HCT116 (cell line): ENCODE results near the gene CEP70. TPM values are rescaled to one million over a fixed set of nuclear protein-coding genes. Genes with fewer than 3 reads are reported as not detected.

Experiments used
- ATAC-seq: fragments of 200-7000 bp; cut with Tn5 transposase; 2 replicates; pipeline ENCODE4 v1.9.1; 2020; ENCODE audit warnings: mild to moderate bottlenecking, moderate library complexity
- BruUV-seq: library from RNA; stranded (reverse); fragments of 400-500 nt; replicated peaks from 2 replicates; lab custom pipeline; 2021; lab: Mats Ljungman, UMichigan
- CTCF ChIA-PET: fragments of 300-600 bp; sonication (Branson Sonifier 250); formaldehyde crosslinking; loops from one replicate; lab custom pipeline; 2021; ENCODE audit warnings: antibody characterized with exemption; lab: Charles Lee
- POLR2A ChIA-PET: fragments of 300-600, 350-600 bp; sonication (Branson Sonifier 250); formaldehyde crosslinking; loops from one replicate; lab custom pipeline; 2021; ENCODE audit warnings: antibody characterized with exemption; lab: Charles Lee
- RAD21 ChIA-PET, 2 experiments: fragments of 300-600 bp; sonication (Branson Sonifier 250); formaldehyde crosslinking; loops; one replicate each; lab custom pipeline; 2023; ENCODE audit warnings: low total read pairs in 2 of 2; ENCODE audit not compliant: uncharacterized antibody in 2 of 2, unreplicated experiment in 2 of 2, low non-redundant PET in 1 of 2; lab: Charles Lee
- DNase-seq: peaks from one replicate; pipeline ENCODE4 v3.0.0-alpha.2; 2010; ENCODE audit warnings: low read depth, low spot score
- H2AFZ ChIP-seq: fragments of 200-600 bp; shearing (Covaris generic), sonication (generic); 2 replicates; pipeline ENCODE4 v1.6.1; 2017; ENCODE audit warnings: low read depth, mixed run types, mixed read lengths, antibody characterized with exemption, low read length; ENCODE audit not compliant: poor library complexity, severe bottlenecking
- H3K27ac ChIP-seq: 2 replicates; pipeline ENCODE4 v1.5.1; 2012; ENCODE audit warnings: low read depth, low read length
- H3K27me3 ChIP-seq: fragments of 200-600 bp; sonication (generic); 2 replicates; pipeline ENCODE4 v1.6.1; 2016; ENCODE audit warnings: mixed run types, low read length, mixed read lengths; ENCODE audit not compliant: insufficient read depth
- H3K36me3 ChIP-seq, 2 experiments: fragments of 200-500 bp in 1 of 2; fragments of 200-600 bp in 1 of 2; sonication (Bioruptor generic) in 1 of 2; sonication (generic) in 1 of 2; 2 replicates each; pipeline versions ENCODE4 v1.5.1 to v1.6.1; 2014 to 2016; ENCODE audit warnings: low read length in 2 of 2, inconsistent platforms in 1 of 2, mixed read lengths in 1 of 2, mixed run types in 1 of 2; ENCODE audit not compliant: insufficient read depth in 2 of 2, control insufficient read depth in 1 of 2
- H3K4me1 ChIP-seq, 2 experiments: fragments of 200-600 bp in 1 of 2; sonication (generic) in 1 of 2; 2 replicates each; pipeline versions ENCODE4 v1.5.1 to v1.6.1; 2012 to 2017; ENCODE audit warnings: low read length in 2 of 2, inconsistent platforms in 1 of 2, mild to moderate bottlenecking in 1 of 2, mixed read lengths in 1 of 2, mixed run types in 1 of 2, moderate library complexity in 1 of 2; ENCODE audit not compliant: insufficient read depth in 2 of 2, control insufficient read depth in 1 of 2
- H3K4me2 ChIP-seq: fragments of 200-600 bp; sonication (generic); 2 replicates; pipeline ENCODE4 v1.6.1; 2017; ENCODE audit warnings: mixed run types, low read length, mixed read lengths
- H3K4me3 ChIP-seq, 2 experiments: fragments of 200-600 bp in 1 of 2; sonication (generic) in 1 of 2; replicated peaks in 1 of 2; 2 replicates each; pipeline ENCODE4 v1.5.1; 2011 to 2016; ENCODE audit warnings: low read length in 2 of 2, control low read depth in 1 of 2, low read depth in 1 of 2, mild to moderate bottlenecking in 1 of 2, mixed read lengths in 1 of 2, mixed run types in 1 of 2
- H3K79me2 ChIP-seq: fragments of 200-600 bp; sonication (generic); 2 replicates; pipeline ENCODE4 v1.6.1; 2017; ENCODE audit warnings: mild to moderate bottlenecking, mixed run types, low read length, moderate library complexity, mixed read lengths; ENCODE audit not compliant: insufficient read depth
- H3K9ac ChIP-seq: fragments of 200-600 bp; sonication (generic); 2 replicates; pipeline ENCODE4 v1.6.1; 2016; ENCODE audit warnings: low read length, mixed read lengths
- H3K9me2 ChIP-seq: fragments of 200-600 bp; sonication (generic), shearing (Covaris generic); 2 replicates; pipeline ENCODE4 v1.6.1; 2017; ENCODE audit warnings: mixed run types, mild to moderate bottlenecking, moderate library complexity; ENCODE audit not compliant: insufficient read depth
- H3K9me3 ChIP-seq, 2 experiments: fragments of 200-500 bp in 1 of 2; fragments of 200-600 bp in 1 of 2; sonication (Bioruptor generic) in 1 of 2; sonication (generic) in 1 of 2; 2 replicates each; pipeline ENCODE4 v1.6.1; 2014 to 2017; ENCODE audit warnings: low read length in 2 of 2, mixed read lengths in 2 of 2, inconsistent platforms in 1 of 2, low read depth in 1 of 2, mild to moderate bottlenecking in 1 of 2, mixed run types in 1 of 2, moderate library complexity in 1 of 2; ENCODE audit not compliant: control insufficient read depth in 1 of 2, insufficient read depth in 1 of 2
- H4K20me1 ChIP-seq: fragments of 200-600 bp; sonication (generic), shearing (Covaris generic); 2 replicates; pipeline ENCODE4 v1.6.1; 2017; ENCODE audit warnings: mixed run types, mild to moderate bottlenecking, moderate library complexity; ENCODE audit not compliant: insufficient read depth
- CBX3 ChIP-seq: IDR thresholded peaks from 2 replicates; pipeline ENCODE4 v1.6.1; 2012; ENCODE audit warnings: low read depth
- CEBPB ChIP-seq: IDR thresholded peaks from 2 replicates; pipeline ENCODE4 v1.6.1; 2012; ENCODE audit warnings: low read depth
- EZH2 ChIP-seq: fragments of 200-600 bp; sonication (generic); IDR thresholded peaks from 2 replicates; pipeline ENCODE4 v1.6.1; 2017; ENCODE audit warnings: antibody characterized with exemption, mixed run types
- EZH2phosphoT487 ChIP-seq: fragments of 200-600 bp; IDR thresholded peaks from 2 replicates; pipeline ENCODE4 v1.6.1; 2018; ENCODE audit warnings: antibody characterized with exemption, borderline replicate concordance
- POLR2A ChIP-seq: IDR thresholded peaks from 2 replicates; pipeline ENCODE4 v1.7.0; 2011; ENCODE audit warnings: borderline replicate concordance; ENCODE audit not compliant: insufficient read depth, insufficient read length; ENCODE audit errors: extremely low read depth
- POLR2AphosphoS5 ChIP-seq: IDR thresholded peaks from 2 replicates; pipeline ENCODE4 v1.6.1; 2011; ENCODE audit warnings: mild to moderate bottlenecking, low read depth, low read length, moderate library complexity
- RAD21 ChIP-seq: IDR thresholded peaks from 2 replicates; pipeline ENCODE4 v1.6.1; 2012; ENCODE audit warnings: low read depth, mild to moderate bottlenecking
- SRF ChIP-seq: IDR thresholded peaks from 2 replicates; pipeline ENCODE4 v1.6.1; 2012; ENCODE audit warnings: low read depth
- ZFX ChIP-seq: fragments of 450-650 bp; IDR thresholded peaks from 2 replicates; pipeline ENCODE4 v1.6.1; 2017
- ZNF274 ChIP-seq: fragments of 200-500 bp; sonication (Bioruptor generic); IDR thresholded peaks from 2 replicates; pipeline ENCODE4 v1.6.1; 2014; ENCODE audit warnings: mild to moderate bottlenecking, low read depth, low read length, inconsistent platforms
- intact Hi-C: fragments of 100-400 bp; cut with micrococcal nuclease; formaldehyde crosslinking; loops from 2 replicates; pipeline ENCODE4 v1.10.0; 2022
- total RNA-seq: library from RNA; stranded (reverse); gene quantifications from one replicate; pipeline ENCODE4 v1.2.1, GENCODE V29; 2021; ENCODE audit not compliant: unreplicated experiment
- TF ChIP-seq, protein P1 (sequence below): IDR thresholded peaks from 2 replicates; pipeline ENCODE4 v1.6.1; 2012; ENCODE audit warnings: low read depth
- TF ChIP-seq, protein P2 (sequence below), 3 experiments: fragments of 200-600 bp in 1 of 3; sonication (generic) in 1 of 3; IDR thresholded peaks in 2 of 3; conservative IDR thresholded peaks in 1 of 3; 2 replicates each; pipeline ENCODE4 v1.5.1; 2012 to 2017; ENCODE audit warnings: low read depth in 2 of 3, low read length in 2 of 3, antibody characterized with exemption in 1 of 3, borderline replicate concordance in 1 of 3, control low read depth in 1 of 3, mild to moderate bottlenecking in 1 of 3, mixed read lengths in 1 of 3, mixed run types in 1 of 3, moderate library complexity in 1 of 3; ENCODE audit not compliant: insufficient read depth in 1 of 3
- TF ChIP-seq, protein P3 (sequence below): IDR thresholded peaks from 2 replicates; pipeline ENCODE4 v1.6.1; 2011; ENCODE audit warnings: mild to moderate bottlenecking, low read length, moderate library complexity; ENCODE audit not compliant: insufficient replicate concordance; ENCODE audit errors: extremely low read depth

CEP70 gene
- total RNA-seq, 1 experiment from 2014 or later, result 38.7 TPM

DNA sequence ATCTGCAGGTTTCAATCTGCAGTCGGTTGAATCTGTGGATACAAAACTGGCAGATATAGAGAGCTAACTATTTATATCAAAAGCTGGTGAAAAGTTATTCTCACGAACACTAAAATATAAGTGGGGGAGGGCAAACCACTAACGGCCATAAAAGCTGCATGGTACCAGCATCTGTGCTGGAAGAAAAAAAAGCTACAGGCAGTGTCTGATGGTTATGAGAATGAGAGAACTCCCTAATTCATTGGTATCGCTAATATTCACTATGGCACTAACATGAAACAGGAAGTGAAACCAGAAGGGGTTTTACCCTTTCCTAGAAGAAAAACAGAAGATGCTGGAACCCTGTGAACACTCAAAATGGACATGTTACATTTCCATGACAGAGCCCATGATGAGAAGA, 15.9 kb downstream of the CEP70 start:
- no peak for ATAC-seq
- H3K36me3 ChIP-seq, result 0 out of 4 replicates have a peak, but pooled peaks cover 0 to 5% of the 10 kb centered on the region in 2 experiments
- no peak for TF ChIP-seq EZH2
- no peak for TF ChIP-seq SRF
- TF ChIP-seq, protein P1, sequence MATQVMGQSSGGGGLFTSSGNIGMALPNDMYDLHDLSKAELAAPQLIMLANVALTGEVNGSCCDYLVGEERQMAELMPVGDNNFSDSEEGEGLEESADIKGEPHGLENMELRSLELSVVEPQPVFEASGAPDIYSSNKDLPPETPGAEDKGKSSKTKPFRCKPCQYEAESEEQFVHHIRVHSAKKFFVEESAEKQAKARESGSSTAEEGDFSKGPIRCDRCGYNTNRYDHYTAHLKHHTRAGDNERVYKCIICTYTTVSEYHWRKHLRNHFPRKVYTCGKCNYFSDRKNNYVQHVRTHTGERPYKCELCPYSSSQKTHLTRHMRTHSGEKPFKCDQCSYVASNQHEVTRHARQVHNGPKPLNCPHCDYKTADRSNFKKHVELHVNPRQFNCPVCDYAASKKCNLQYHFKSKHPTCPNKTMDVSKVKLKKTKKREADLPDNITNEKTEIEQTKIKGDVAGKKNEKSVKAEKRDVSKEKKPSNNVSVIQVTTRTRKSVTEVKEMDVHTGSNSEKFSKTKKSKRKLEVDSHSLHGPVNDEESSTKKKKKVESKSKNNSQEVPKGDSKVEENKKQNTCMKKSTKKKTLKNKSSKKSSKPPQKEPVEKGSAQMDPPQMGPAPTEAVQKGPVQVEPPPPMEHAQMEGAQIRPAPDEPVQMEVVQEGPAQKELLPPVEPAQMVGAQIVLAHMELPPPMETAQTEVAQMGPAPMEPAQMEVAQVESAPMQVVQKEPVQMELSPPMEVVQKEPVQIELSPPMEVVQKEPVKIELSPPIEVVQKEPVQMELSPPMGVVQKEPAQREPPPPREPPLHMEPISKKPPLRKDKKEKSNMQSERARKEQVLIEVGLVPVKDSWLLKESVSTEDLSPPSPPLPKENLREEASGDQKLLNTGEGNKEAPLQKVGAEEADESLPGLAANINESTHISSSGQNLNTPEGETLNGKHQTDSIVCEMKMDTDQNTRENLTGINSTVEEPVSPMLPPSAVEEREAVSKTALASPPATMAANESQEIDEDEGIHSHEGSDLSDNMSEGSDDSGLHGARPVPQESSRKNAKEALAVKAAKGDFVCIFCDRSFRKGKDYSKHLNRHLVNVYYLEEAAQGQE, result no peak
- TF ChIP-seq ZNF274, result no peak
- no peak for TF ChIP-seq CEBPB
- TF ChIP-seq POLR2AphosphoS5, result no peak
- TF ChIP-seq, protein P2, sequence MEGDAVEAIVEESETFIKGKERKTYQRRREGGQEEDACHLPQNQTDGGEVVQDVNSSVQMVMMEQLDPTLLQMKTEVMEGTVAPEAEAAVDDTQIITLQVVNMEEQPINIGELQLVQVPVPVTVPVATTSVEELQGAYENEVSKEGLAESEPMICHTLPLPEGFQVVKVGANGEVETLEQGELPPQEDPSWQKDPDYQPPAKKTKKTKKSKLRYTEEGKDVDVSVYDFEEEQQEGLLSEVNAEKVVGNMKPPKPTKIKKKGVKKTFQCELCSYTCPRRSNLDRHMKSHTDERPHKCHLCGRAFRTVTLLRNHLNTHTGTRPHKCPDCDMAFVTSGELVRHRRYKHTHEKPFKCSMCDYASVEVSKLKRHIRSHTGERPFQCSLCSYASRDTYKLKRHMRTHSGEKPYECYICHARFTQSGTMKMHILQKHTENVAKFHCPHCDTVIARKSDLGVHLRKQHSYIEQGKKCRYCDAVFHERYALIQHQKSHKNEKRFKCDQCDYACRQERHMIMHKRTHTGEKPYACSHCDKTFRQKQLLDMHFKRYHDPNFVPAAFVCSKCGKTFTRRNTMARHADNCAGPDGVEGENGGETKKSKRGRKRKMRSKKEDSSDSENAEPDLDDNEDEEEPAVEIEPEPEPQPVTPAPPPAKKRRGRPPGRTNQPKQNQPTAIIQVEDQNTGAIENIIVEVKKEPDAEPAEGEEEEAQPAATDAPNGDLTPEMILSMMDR (IDR thresholded peaks at IDR 0.05 in 2 of 3, conservative IDR thresholded peaks at IDR 0.05 in 1 of 3; ENCODE audit: borderline replicate concordance in 1 of 3, insufficient read depth in 1 of 3, low read depth in 2 of 3, low read length in 2 of 3), result no peak
- TF ChIP-seq EZH2phosphoT487, result no peak
- no peak for TF ChIP-seq ZFX
- TF ChIP-seq POLR2A, result no peak
- no peak for TF ChIP-seq CBX3
- TF ChIP-seq RAD21, result no peak
- TF ChIP-seq, protein P3, sequence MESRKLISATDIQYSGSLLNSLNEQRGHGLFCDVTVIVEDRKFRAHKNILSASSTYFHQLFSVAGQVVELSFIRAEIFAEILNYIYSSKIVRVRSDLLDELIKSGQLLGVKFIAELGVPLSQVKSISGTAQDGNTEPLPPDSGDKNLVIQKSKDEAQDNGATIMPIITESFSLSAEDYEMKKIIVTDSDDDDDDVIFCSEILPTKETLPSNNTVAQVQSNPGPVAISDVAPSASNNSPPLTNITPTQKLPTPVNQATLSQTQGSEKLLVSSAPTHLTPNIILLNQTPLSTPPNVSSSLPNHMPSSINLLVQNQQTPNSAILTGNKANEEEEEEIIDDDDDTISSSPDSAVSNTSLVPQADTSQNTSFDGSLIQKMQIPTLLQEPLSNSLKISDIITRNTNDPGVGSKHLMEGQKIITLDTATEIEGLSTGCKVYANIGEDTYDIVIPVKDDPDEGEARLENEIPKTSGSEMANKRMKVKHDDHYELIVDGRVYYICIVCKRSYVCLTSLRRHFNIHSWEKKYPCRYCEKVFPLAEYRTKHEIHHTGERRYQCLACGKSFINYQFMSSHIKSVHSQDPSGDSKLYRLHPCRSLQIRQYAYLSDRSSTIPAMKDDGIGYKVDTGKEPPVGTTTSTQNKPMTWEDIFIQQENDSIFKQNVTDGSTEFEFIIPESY, result no peak
- intact Hi-C loops, result no loop called here
- ChIA-PET CTCF (no interaction called here), RAD21 (no interaction called here), POLR2A (no interaction called here)
- H3K4me1 ChIP-seq, result no peaks in the 10 kb centered on the region
- H3K9me2 ChIP-seq, result no peaks in the 10 kb centered on the region
- H3K9me3 ChIP-seq, result 0 out of 4 replicates have a peak, but pooled peaks cover 0 to 4% of the 10 kb centered on the region in 2 experiments
- no peak overlapping the region for H3K4me2 ChIP-seq
- no peaks in the 10 kb centered on the region for H3K27me3 ChIP-seq
- H3K4me3 ChIP-seq, result no peak overlapping the region
- no peak overlapping the region for H3K9ac ChIP-seq
- no peak overlapping the region for H3K27ac ChIP-seq
- DNase-seq, result no peak
- no peaks in the 10 kb centered on the region for H4K20me1 ChIP-seq
- no peak overlapping the region for H2AFZ ChIP-seq
- BruUV-seq, result no TSS peak
- peaks cover 44% of the 10 kb centered on the region for H3K79me2 ChIP-seq
